GM18517 (cell line): ENCODE measurements around the gene KBTBD4.
"Not testable (repeated sequence)": the region's sequence is repeated elsewhere in the genome, so short reads cannot be mapped to it uniquely, and the experiment has no call there.

Source experiments
- ATAC-seq: cut with Tn5 transposase; IDR thresholded peaks from one replicate; pipeline ENCODE4 v1.9.1; 2021; ENCODE audit warnings: mild to moderate bottlenecking, moderate library complexity; ENCODE audit not compliant: unreplicated experiment

The KBTBD4 gene

DNA sequence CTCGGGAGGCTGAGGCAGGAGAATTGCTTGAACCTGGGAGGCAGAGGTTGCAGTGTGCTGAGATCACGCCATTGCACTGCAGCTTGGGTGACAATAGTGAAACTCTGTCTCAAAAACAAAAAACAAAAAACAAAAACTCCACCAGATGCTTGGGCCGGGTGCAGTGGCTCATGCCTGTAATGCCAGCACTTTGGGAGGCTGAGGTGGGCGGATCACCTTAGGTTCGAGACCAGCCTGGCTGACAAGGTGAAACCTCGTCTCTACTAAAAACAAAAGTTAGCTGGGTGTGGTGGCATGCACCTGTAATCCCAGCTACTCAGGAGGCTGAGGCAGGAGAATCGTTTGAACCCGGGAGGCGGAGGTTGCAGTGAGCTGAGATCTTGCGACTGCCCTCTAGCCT lies 14.4 kb downstream of the KBTBD4 start:
- not testable (repeated sequence) for ATAC-seq

DNA sequence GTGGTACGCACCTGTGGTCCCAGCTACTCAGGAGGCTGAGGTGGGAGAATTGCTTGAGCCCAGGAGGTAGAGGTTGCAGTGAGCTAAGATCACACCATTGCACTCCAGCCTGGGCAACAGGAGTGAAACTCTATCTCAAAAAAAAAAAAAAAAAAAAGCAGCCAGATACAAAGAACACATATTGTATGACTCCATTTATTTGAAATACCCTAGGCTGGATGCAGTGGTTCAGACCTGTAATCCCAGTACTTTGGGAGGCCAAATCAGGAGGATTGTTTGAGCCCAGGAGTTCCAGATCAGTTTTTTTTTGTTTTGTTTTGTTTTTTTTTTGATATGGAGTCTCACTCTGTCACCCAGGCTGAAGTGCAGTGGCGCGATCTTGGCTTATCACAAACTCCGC lies 16.4 kb downstream of the KBTBD4 start:
- not testable (repeated sequence) for ATAC-seq

DNA sequence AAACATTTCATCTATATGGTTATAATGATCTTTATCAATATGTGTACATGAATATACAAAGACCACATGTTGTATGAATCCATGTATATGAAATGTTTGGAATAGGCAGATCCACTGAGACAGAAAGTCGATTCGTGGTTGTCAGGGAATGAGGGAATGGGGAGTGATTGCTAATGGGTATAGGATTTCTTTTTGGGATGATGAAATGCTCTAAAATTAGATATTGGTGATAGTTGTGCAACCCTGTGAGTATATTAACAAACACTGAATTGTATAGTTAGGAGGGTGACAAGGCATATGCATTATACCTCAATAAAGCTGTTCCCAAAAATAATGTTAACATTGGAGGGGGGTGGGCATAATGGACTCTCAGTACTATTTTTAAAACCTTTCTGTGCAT lies 18.3 kb downstream of the KBTBD4 start:
- no peak for ATAC-seq

DNA sequence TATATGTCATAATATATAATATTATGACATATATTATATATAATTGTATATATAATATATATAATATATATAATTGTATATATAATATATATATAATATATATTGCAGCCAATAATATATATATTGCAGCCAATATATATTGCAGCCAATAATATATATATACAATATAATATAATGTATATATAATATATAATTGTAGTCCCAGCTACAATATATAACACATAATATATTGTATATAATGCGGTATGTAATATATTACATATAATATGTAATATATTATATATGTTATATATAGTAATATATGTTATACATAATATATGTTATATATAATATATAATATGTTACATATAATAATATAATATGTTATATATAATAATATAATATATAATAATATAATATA lies 20.1 kb downstream of the KBTBD4 start:
- ATAC-seq = no peak

DNA sequence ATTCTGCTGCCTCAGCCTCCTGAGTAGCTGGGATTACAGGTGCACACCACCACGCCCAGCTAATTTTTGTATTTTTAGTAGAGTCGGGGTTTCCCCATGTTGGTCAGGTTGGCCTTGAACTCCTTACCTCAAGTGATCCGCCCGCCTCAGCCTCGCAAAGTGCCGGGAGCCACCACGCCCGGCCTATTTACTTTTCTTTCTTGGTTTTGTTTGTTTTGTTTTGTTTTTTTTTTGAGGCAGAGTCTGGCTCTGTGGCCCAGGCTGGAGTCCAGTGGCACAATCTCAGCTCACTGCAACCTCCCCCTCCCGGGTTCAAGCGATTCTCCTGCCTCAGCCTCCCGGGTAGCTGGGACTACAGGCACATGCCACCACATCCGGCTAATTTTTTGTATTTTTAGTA lies 21.8 kb downstream of the KBTBD4 start:
- not testable (repeated sequence) for ATAC-seq

DNA sequence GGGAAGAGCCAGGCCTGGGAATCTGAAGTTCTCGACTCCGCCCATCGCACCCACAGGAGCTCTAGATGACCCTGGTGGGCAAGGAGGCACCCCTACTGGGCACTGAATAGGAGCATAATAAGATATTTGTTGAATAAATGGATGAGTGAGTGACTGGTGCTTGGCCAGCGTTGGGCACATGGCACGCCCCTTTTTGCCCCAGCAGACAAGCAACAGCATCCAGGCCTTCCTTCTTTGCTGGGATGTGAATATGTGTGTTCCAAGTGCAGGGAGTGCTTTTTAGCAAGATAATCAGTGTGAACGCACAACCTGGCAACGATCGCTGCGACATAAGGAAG lies 25.4 kb downstream of the KBTBD4 start:
- ATAC-seq = peak; percentile 31

DNA sequence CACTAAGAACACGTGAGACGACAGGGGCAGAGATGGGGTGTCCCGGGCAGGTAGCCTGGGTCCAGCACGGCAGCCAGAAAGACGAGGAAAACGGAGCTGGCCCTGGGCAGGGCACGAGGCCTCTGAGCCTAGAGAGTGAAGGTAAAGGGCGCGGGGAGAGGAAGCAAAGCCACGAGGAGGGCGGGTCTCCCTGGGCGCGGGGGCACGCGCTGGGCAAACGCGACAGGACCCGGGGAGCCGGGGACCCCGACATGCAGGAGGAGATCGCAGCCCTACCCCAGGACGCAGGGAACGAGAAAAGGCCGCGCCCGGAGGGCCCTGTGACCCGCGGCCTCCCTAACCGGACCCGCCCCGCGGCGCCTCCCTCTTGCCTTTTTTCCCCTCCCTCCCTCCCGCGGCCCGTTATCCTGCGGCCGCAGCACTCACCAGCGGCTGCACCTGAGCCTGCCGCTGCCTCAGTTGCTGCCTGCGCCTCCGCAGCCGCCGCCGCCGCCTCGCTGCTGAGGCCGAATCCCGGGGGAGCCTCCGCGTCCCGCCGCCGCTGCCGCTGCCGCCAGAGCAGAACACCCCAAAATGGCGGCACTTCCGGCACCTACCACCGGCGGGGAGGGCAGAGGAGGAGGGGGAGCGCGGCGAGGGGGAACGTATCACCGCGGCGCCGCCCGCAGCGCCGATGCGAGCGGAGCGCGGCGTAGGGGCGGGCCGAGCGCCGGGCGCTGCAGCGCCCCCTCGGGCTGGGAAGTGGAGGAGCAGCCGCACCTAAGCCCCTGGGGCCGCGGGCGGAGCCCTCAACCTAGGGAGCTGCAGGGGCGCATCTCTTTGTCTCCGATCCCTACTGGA lies 26.0 kb downstream of the KBTBD4 start, which contains the start of gene CELF1:
Gene CELF1 (minus strand): TSS at position 567 of the 840 bp plus-strand sequence. CDS start 53,609 bp downstream, outside the sequence.
- ATAC-seq = peak; percentile 81

DNA sequence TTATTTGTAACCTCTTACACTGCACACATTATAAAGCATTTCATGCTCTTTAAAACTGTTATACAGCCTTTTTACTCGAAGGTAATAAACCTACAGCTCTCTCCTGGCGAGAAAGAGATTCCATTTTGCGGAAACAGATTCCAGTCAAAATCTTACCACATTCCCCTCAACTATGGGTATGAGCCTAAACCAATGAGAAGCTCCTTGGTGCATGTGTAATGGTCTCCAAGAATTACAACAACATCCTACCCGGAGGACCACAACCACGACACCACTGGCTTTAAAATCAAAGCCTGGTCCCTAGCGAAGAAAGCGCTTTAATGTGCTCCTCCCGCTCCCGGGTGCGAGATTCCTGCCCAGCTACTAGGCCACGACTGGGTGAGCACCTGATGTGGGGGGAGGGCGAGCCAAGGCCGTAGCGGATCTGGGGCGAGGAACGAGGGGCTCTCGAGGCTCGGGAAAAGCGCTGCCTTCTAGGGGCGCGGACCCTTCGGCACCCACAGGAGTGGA lies 26.7 kb downstream of the KBTBD4 start:
- ATAC-seq = no peak

DNA sequence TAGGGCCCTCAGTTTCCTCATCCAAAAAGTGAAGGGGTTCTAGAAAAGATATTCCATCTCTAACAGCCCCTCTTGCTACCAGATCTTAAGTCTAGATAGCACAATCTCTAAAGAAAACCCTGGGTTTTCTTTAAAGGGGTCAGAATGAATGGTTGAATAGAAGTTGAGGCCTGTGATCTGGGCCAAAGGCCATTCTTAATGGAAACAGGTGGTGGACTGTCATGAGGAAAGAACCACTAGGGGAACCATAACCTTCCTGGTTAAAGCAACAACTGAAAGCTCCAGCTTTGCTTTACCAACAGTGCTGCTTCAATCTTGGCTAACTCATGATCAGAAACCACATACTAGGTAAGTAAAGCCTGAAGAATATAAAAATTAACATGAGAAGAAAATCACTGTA lies 27.7 kb downstream of the KBTBD4 start:
- ATAC-seq = no peak

DNA sequence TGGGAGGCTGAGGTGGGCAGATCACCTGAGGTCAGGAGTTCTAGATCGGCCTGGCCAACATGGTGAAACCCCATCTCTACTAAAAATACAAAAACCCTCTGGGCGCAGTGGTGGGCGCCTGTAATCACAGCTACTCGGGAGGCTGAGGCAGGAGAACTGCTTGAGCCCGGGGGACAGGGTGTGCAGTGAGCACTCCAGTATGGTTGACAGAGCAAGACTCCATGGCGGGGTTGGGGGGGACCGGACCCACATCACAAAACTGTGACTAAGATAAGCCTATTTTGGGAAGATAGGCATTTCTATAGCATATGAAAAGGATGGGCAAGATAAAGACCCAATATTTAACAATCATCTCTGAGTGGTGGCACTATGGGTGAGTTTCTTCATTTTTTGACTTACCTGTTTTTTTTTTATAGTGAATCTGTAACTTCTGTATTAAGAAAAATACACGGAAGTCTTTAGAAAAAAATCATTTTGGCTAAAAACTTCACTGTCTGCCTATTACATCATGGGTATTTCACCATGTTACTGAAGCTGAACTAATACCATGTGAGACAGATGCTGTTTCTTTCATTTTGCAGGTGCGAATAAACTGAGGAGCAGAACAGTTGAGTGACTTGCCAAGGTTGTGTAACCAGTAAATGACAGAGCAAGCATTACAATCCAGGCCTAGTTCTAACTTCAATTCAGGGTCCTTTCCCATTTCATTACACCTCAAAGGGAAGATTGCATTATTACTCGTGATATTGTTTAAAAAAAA lies 28.3 kb downstream of the KBTBD4 start:
- ATAC-seq = no peak

DNA sequence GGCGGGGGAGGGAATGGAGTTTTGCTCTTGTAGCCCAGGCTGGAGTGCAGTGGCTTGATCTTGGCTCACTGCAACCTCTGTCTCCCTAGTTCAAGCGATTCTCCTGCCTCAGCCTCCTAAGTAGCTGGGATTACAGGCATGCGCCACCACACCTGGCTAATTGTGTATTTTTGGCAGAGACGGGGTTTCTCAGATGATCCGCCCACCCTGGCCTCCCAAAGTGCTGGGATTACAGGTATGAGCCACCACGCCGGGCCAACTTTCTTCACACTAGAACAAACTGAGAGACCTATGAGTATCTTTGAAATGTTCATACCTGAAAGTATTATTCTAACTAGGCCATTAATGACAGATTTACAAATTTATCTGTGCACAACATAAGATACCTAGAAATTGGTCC lies 32.5 kb downstream of the KBTBD4 start:
- not testable (repeated sequence) for ATAC-seq

DNA sequence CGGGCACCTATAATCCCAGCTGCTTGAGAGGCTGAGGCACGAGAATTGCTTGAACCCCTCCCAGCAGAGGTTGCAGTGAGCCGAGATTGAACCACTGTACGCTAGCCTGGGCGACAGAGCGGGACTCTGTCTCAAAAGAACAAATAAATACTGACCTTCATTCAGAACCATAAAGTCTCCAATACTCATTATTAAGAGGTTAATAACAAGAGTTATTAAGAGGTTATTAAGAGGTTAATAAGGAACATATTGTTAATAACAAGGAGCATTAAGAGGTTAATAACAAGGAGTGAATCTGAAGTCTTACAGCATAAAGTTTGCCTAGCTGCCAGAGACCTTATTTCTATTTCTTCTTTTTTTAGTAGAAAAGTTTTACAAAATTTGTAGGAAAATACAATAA lies 33.5 kb downstream of the KBTBD4 start:
- ATAC-seq = no peak

DNA sequence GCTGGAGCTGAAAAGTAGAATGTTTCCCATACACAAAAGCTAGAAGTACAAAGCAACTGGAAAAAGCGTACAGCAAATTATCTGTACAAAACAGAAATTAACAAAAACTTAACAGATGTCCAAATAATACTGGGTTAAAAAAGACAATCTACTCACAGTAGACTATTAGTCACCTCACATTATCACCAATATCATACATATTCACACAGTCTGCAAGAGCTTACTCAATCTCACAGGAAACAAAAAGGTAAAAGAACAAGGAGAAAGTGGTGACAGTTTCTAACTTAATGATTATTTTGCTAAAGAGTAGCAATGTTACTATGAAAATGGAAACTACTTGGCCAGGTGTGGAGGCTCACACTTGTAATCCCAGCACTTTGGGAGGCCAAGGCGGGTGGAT lies 37.7 kb downstream of the KBTBD4 start:
- ATAC-seq = no peak

DNA sequence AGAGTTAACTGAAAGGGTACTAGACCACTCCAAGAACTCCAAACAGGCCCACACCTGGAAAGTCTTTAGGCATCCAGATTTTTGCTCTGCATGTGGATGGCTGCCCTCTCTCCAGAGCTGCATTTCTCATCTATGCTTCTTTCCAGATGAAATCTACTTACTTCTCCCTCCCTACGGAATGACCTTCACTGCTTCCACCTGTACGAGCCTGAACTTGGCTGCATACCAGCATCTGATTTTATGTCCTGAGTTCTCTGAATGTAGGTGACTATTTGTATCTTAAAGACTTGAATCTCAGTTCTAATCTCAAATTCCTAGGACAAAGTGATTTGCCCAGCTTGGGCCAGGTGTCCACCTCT lies 39.1 kb downstream of the KBTBD4 start:
- ATAC-seq = no peak

DNA sequence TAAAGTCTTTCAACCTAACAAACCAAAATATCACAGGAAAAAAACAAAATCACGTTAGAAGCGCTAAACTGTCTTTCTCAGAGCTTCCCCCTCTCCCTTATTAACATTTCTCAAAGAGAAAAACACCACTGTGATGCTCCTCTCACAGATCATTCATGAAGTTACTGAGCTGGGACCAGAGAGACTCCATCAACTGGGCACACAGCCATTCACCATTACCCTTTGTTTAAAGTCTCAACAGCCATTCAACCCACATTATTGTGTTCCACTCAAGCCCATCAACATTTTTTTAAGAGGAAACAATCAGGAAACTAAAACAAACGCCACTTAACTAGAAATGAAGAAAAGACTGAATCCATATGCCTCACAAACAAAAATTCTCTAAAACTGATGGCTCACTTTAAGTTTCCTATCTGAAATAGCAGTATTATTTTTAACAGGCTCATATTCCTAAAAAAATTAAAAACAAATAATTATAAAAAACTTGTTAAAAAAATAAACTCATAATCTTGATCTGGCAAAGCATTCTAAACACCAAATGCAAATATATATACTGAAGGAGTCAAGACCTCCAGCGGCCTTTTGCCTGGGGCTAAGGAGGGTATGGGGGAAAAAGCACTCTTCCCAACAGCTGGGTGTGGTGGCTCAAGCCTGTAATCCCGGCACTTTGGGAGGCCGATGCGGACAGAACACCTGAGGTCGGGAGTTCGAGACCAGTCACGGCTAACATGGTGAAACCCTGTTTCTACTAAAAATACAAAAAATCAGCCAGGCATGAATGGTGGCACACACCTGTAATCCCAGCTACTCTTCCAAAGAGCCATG lies 39.8 kb downstream of the KBTBD4 start:
- ATAC-seq = no peak

DNA sequence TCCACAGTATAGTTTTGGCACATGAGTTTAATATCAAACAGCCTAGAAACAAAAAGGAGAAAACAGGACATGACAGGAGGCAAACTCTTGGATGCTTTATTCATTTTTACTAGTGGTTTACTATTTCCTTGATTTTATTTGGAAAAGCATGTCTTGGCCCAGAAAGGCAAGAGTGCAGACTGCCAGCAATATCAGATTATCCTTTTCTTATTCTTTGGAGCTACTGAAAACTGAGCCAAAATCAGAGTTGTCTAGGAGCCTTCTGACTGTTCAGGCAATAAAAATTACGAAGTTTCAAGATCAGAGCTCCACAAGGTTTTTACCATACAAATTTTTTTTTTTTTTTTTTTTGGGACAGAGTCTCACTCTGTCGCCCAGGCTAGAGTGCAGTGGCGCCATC lies 41.9 kb downstream of the KBTBD4 start:
- ATAC-seq = no peak

DNA sequence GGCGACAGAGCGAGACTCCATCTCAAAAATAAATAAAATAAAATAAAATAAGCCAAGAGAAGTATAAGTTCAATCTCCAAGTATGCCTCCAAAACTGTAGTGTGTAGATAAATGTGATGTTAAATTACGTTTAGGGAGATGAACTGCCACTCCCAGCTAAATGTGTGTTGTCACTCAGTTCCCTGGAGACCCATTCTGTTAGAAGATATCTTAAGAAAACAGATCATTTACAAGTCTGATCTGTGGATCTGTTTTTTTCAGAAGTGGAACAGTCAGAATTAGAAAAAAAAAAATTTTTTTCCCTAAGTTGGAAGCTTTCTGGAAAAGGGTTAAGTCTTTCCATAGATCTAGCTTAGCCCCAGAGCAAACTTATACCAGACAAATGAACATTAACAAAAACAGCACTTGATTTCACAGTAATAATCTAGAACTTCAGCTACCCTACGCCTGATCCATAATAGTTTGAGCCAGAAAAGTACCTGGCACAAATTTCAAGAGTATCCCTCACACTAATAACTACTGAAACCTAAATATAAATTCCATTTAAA lies 44.0 kb downstream of the KBTBD4 start:
- ATAC-seq = no peak

DNA sequence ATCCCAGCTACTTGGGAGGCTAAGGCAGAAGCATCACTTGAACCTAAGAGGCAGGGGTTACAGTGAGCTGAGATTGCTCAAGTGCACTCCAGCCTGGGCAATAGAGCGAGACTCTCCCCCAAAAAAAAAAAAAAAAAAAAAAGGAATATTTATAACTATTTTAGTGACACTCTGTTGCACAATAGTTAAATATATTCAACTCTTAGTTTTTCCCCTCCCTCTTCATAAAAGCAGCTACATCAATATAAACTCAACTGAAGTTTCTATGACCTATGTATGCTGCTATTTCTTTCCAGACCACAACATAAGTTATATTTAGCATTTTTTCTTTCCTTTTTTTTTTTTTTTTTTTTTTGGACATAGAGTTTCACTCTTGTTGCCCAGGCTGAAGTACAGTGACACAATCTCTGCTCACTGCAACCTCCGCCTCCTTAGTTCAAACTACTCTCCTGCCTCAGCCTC lies 45.0 kb downstream of the KBTBD4 start:
- ATAC-seq = no peak

DNA sequence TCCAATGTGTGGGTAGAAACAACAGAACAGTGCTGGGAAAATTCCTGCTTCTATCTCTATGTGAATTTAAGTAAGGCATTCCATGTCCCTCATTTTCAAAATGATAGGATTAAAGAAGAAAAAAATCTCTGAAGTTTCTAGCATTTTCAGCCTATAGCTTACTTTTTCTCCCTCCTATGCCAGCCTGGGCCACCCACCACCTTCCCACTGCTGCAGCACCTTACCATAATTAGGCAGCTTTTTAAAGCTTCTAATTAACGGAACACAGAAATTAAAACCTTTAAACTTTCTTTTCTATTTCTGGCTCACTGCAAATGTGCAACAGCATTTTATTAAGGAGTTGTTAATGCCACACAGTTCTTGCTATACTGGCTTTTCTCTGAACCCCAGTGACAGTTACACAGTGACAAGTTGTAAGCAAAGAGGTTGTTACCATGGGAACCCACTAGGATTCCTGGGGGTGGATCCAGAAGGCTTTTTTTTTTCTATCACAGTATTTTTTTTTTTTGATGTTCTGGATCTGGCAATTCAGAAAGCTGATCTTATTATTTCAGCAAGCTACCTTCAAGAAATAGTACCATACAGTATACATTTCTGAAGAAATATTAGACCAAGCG lies 46.1 kb downstream of the KBTBD4 start:
- no peak for ATAC-seq

DNA sequence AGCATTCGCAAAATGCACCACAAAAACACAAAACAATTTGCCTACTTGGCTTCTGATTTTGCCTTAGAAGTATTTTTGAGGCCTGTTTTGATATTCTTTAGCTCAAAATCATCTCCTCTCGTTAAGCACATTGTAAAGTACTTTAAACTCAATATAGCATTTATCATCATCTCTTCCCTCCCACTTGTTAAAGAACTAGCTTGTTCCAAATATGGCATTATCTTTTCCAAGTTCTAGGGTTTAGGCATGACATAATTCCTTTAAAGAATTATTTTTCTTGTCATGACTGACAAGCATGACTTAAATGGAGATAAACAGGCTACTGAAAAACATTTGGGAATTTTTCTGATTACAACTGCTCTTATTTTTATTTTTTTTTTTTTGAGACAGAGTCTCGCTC lies 47.1 kb downstream of the KBTBD4 start:
- no peak for ATAC-seq
